Activated CD4-positive, alpha-beta T cell treated with anti-CD3 and anti-CD28 coated beads for 36 hours (primary cell): Measurements from ENCODE around the gene RELT. TPM values are rescaled to one million over a fixed set of nuclear protein-coding genes. Genes with fewer than 3 reads are reported as not detected.

Experiments
- ATAC-seq: fragments of 200-7000 bp; cut with Tn5 transposase; one replicate; pipeline ENCODE4 v1.10.0; 2021; ENCODE audit warnings: mild to moderate bottlenecking, moderate library complexity
- CTCF ChIA-PET: fragments of 350-600 bp; sonication (Branson Sonifier 250); formaldehyde crosslinking; loops from one replicate; lab custom pipeline; 2021; ENCODE audit warnings: antibody characterized with exemption; lab: Charles Lee
- POLR2A ChIA-PET: fragments of 350-600 bp; sonication (Branson Sonifier 250); formaldehyde crosslinking; loops from one replicate; lab custom pipeline; 2021; ENCODE audit warnings: antibody characterized with exemption, inconsistent platforms; lab: Charles Lee
- DNase-seq: peaks from one replicate; pipeline ENCODE4 v3.0.0-alpha.2; 2020
- H3K27ac Mint-ChIP-seq: one replicate; pipeline ENCODE4 v1.8.0; 2021; ENCODE audit warnings: mixed read lengths
- H3K27me3 Mint-ChIP-seq: one replicate; pipeline ENCODE4 v1.8.0; 2021; ENCODE audit warnings: mixed read lengths
- H3K36me3 Mint-ChIP-seq: one replicate; pipeline ENCODE4 v1.8.0; 2021; ENCODE audit warnings: low read depth, mixed read lengths
- H3K4me1 Mint-ChIP-seq: one replicate; pipeline ENCODE4 v1.8.0; 2021; ENCODE audit warnings: mixed read lengths
- H3K4me3 Mint-ChIP-seq: one replicate; pipeline ENCODE4 v1.8.0; 2021; ENCODE audit warnings: mild to moderate bottlenecking, moderate library complexity, mixed read lengths
- H3K9me3 Mint-ChIP-seq: one replicate; pipeline ENCODE4 v1.8.0; 2021; ENCODE audit warnings: low read depth, mixed read lengths
- intact Hi-C, 2 experiments: fragments of 100-400 bp; cut with DNase I in 1 of 2; cut with micrococcal nuclease in 1 of 2; formaldehyde crosslinking; loops; one replicate each; pipeline versions ENCODE4 v1.14.2 to v1.15.1; 2022 to 2024; cut with DNase I, micrococcal nuclease
- total RNA-seq, 2 experiments: library from RNA; stranded (reverse); gene quantifications; one replicate each; pipeline ENCODE4 v1.2.3, GENCODE V29; 2021

The RELT gene
- total RNA-seq, 2 experiments from 2014 or later, result 18.5 to 21.3 TPM

DNA sequence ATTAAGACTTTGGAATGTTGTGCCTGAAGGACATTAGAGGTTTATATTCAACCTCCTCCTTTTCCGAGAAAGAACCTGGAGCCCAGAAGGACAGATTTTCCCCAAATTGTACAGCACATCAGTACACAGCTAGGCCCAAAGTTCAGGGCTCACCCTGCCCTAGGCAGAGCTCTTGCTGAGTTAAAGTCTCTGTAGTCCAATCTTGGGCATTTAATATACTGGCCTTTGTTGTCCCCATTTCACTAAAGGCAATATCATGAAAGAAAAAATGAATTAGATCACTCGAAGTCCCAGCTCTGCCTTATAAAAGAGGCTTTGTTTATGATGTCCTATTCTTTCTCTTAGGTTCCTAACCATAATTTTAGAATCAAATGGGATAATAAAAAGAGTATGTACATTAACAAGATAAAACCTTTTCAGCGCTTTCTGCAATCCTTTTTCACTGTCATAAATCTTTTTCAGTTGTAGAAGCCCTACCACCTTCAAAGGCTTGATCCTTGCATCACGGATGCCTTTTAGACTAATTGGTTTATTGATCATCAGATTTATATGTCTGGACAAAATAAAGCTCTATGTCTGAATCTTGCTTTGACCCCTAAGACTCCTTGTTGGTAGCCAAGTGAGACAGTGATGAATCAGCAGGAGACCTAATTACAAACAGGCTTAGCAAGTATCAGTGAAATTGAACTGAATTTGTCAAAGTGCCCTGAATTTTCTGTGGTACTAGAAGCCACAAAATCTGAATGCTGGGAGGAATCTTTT, 39.8 kb downstream of the RELT start:
- H3K36me3 Mint-ChIP-seq, result peaks cover 9% of the 10 kb centered on the region
- CTCF ChIA-PET, result interaction anchor here (0.6 to 1.3 kb wide), 4 partner anchors 9 to 210 kb away, joined by 3 to 4 read pairs (median 4); no protein-coding TSS in a partner anchor
- H3K4me1 Mint-ChIP-seq, result peaks cover 4% of the 10 kb centered on the region
- DNase-seq, result no peak
- H3K4me3 Mint-ChIP-seq, result no peak overlapping the region
- POLR2A ChIA-PET, result no interaction called here
- H3K9me3 Mint-ChIP-seq, result no peaks in the 10 kb centered on the region
- intact Hi-C loops, result no loop called here
- H3K27ac Mint-ChIP-seq, result no peak overlapping the region
- ATAC-seq, result no peak
- H3K27me3 Mint-ChIP-seq, result no peaks in the 10 kb centered on the region

DNA sequence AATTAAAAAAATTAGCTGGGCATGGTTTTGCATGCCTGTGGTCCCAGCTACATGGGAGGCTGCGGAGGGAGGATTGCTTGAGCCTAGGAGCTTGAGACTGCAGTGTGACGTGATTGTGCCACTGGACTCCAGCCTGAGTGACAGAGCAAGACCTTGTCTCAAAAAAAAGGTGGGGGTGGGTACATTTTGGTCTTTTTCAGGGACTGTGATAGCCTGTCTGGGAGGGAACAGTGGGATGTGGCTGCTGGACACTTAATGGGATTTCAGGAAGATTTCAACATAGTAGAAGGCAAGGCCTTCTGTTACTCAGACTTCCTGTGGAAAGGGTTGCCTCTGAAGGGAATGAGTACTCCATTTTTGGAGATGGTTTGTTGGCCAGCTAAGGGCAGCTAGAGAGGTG, 40.6 kb downstream of the RELT start:
- ATAC-seq (no peak), DNase-seq (no peak)
- Mint-ChIP-seq H3K9me3 (no peaks in the 10 kb centered on the region), H3K27me3 (no peaks in the 10 kb centered on the region), H3K4me3 (no peak overlapping the region), H3K4me1 (peaks cover 4% of the 10 kb centered on the region), H3K36me3 (peaks cover 9% of the 10 kb centered on the region), H3K27ac (no peak overlapping the region)
- intact Hi-C loops, result no loop called here
- ChIA-PET POLR2A (no interaction called here), CTCF (interaction anchor here (0.8 to 1.3 kb wide), 2 partner anchors 9 to 209 kb away, joined by 3 to 4 read pairs; no protein-coding TSS in a partner anchor)

DNA sequence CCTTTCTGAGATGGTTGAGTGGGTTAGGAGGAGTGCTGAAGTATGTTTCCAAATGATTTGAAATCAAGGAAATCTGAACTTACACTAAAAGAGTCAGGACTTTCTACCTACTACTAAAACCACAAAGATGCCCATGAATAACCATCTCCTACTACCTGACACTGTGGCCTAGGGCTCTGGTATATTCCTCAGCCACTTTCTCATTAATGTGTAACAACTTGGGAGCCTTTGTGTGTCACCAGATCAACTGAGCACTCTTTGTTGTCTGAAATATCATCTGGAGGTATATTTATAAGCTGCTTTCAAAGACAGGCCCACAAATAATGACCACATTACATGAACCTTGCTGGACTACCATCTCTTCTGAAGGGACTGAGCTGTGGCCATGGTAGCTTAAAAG, 43.9 kb downstream of the RELT start:
- Mint-ChIP-seq H3K36me3 (peaks cover 9% of the 10 kb centered on the region), H3K27me3 (no peaks in the 10 kb centered on the region), H3K4me3 (no peak overlapping the region), H3K27ac (no peak overlapping the region), H3K9me3 (no peaks in the 10 kb centered on the region), H3K4me1 (peaks cover 2% of the 10 kb centered on the region)
- POLR2A ChIA-PET, result no interaction called here
- intact Hi-C loops, result no loop called here
- no peak for ATAC-seq
- DNase-seq, result no peak
- CTCF ChIA-PET, result interaction anchor here (1.0 to 1.2 kb wide), 2 partner anchors 10 to 68 kb away, joined by 3 read pairs; no protein-coding TSS in a partner anchor

DNA sequence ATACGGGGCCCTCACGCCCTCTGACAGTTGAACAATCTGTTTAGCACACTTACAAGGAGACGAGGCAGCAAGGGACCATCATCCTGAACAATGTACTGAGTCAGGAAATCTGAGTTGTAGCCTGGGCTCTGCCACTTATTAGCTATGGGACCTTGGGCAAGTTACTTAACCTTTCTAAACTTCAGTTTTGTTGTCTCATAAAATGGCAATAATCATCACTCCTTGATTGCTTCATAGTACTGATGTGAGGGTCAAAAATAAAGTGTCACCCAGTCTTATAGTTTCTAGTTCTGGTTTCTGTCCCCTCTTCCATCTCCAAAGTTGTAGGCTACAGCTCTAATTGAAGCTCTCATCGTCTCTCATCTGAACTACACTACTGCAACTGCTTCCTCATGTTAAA, 46.7 kb downstream of the RELT start:
- H3K4me3 Mint-ChIP-seq, result no peak overlapping the region
- H3K9me3 Mint-ChIP-seq, result no peaks in the 10 kb centered on the region
- H3K27ac Mint-ChIP-seq, result no peak overlapping the region
- ChIA-PET CTCF (interaction anchor here (0.6 to 1.2 kb wide), 4 partner anchors 9 to 196 kb away, joined by 3 to 4 read pairs (median 4); no protein-coding TSS in a partner anchor), POLR2A (no interaction called here)
- no peaks in the 10 kb centered on the region for H3K27me3 Mint-ChIP-seq
- peaks cover 7% of the 10 kb centered on the region for H3K36me3 Mint-ChIP-seq
- intact Hi-C loops, result no loop called here
- no peak for ATAC-seq
- peaks cover 1% of the 10 kb centered on the region for H3K4me1 Mint-ChIP-seq
- DNase-seq, result no peak

DNA sequence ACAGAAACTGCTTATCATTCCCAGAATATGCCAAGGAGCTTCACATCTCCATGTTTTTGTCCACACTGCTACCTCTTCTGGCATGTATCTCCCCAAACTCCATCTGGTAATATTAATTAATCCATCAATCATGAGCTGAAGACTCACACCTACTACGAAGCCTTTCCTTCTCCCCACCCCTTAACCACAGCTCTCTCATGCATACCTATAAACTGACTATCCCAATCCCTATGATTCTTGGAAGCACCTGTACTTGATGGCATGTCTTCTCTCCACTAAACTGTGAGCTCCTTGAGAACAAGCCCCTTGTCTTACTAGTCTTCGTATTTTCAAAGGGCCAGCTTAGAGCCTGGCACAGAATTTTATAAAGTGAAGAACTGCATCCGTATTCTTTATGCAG, 47.3 kb downstream of the RELT start:
- Mint-ChIP-seq H3K4me3 (no peak overlapping the region), H3K9me3 (no peaks in the 10 kb centered on the region), H3K27ac (no peak overlapping the region), H3K4me1 (peaks cover 6% of the 10 kb centered on the region), H3K27me3 (no peaks in the 10 kb centered on the region), H3K36me3 (peaks cover 2% of the 10 kb centered on the region)
- ChIA-PET CTCF (interaction anchor here (1.0 to 1.3 kb wide), 4 partner anchors 9 to 196 kb away, joined by 3 to 4 read pairs (median 4); no protein-coding TSS in a partner anchor), POLR2A (no interaction called here)
- ATAC-seq, result no peak
- no peak for DNase-seq
- intact Hi-C loops, result no loop called here

DNA sequence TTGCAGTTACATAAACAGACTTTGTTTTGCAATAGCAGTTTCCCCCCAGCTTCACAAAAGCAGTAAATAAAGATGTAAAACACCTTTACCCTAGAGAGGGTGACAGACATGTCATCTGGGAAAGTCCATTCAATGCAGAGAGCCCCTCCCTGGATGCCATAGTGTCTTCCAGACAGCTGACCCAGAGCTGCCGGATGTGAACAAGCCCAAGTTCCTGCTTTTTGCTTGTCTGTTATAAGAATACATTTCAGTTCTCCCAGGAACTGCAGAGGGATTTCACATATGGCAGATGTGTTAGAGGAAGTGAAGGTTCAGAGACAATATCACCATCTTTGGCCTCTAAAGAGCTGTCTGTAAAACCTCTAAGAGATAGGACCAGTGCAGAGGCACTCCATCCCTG, 48.9 kb downstream of the RELT start:
- no peaks in the 10 kb centered on the region for H3K9me3 Mint-ChIP-seq
- no peak overlapping the region for H3K4me3 Mint-ChIP-seq
- ChIA-PET POLR2A (interaction anchor here (0.6 kb wide), 1 partner anchor 160 kb away, joined by 3 read pairs; no protein-coding TSS in a partner anchor), CTCF (interaction anchor here (0.8 to 1.5 kb wide), 4 partner anchors 9 to 236 kb away, joined by 3 read pairs; no protein-coding TSS in a partner anchor)
- ATAC-seq (no peak), DNase-seq (no peak)
- peaks cover 11% of the 10 kb centered on the region for H3K4me1 Mint-ChIP-seq
- H3K27ac Mint-ChIP-seq, result no peak overlapping the region
- H3K36me3 Mint-ChIP-seq, result no peaks in the 10 kb centered on the region
- intact Hi-C loops, result no loop called here
- H3K27me3 Mint-ChIP-seq, result no peaks in the 10 kb centered on the region

DNA sequence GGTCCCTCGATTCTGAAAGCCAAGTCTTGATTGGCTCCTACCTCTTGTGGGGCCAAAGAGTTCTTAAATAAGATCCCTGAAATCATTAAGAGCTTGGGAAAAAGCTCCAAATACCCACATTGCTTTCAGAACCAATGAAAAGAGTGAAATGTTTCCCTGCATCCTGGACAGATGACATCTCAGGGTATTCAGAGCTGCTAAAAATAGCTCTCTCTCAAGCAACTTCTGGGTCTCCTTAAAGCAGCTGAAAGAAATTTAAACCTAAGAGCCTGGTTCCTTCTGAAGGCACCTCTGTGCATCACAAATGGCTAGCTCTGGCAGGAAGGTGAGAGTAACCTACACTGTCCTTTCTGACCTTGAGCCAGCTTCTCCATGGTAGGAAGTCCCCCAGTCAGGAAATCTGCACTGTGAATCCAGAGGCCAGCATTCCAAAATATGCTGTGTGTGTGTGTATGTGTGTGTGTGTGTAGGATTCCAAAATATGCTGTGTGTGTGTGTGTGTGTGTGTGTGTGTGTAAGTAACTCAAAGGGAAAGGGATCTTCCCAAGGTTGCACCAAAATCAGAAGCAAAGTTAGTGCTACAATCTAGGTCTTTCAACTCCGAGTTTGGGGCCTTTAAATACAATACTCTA, 50.1 kb downstream of the RELT start:
- no peak overlapping the region for H3K4me3 Mint-ChIP-seq
- DNase-seq, result no peak
- no peaks in the 10 kb centered on the region for H3K27me3 Mint-ChIP-seq
- H3K9me3 Mint-ChIP-seq, result no peaks in the 10 kb centered on the region
- no peak for ATAC-seq
- POLR2A ChIA-PET, result no interaction called here
- no peaks in the 10 kb centered on the region for H3K36me3 Mint-ChIP-seq
- H3K27ac Mint-ChIP-seq, result no peak overlapping the region
- H3K4me1 Mint-ChIP-seq, result peaks cover 11% of the 10 kb centered on the region
- CTCF ChIA-PET, result interaction anchor here (0.6 to 1.5 kb wide), 5 partner anchors 8 to 235 kb away, joined by 3 read pairs; no protein-coding TSS in a partner anchor
- intact Hi-C loops, result no loop called here

DNA sequence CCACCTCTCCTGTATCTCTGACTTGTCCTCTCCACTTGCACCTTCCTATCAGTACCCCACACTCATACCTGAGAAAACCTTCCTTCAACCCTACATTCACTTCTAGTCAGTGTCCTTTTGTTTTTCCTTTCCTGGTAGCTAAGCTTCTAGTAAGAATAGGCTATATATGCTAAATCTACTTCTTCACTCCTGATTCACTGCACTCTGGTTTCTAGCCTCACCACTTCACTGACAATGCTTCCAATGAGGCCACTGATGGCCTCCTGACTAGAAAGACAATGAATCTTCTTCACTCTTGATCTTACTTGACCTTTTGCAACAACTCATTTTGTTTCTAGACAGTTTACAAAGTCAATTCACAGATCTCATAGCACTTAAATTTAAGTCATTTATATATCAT, 52.0 kb downstream of the RELT start:
- Mint-ChIP-seq H3K36me3 (no peaks in the 10 kb centered on the region), H3K9me3 (no peaks in the 10 kb centered on the region), H3K4me1 (peaks cover 11% of the 10 kb centered on the region), H3K27ac (peak overlapping the region; percentile 14), H3K27me3 (no peaks in the 10 kb centered on the region), H3K4me3 (no peak overlapping the region)
- ATAC-seq (peak; percentile 85), DNase-seq (peak; percentile 23)
- ChIA-PET POLR2A (no interaction called here), CTCF (interaction anchor here (1.0 to 1.5 kb wide), 2 partner anchors 10 to 122 kb away, joined by 3 to 7 read pairs; no protein-coding TSS in a partner anchor)
- intact Hi-C loops, result no loop called here

DNA sequence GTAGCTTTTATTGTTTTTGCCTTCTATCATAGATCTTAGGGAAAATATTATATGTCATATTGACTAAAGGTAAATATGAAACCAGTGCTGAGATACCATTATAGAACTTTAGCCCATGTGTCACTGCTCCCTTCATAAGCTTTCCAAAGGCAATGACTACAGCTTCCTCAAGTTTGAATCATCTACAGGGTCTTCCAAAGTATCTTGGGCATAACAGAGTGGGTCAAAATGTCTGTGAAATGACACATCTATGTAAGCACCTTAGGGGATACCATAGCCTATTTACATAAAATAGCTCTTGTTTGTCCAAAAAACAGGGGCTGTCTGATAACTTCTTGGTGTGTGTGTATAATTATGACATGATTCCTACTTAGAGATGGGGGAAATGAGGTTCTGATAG, 52.5 kb downstream of the RELT start:
- DNase-seq (no peak), ATAC-seq (peak; percentile 31)
- ChIA-PET CTCF (interaction anchor here (0.7 to 1.5 kb wide), 3 partner anchors 10 to 122 kb away, joined by 3 to 7 read pairs (median 3); no protein-coding TSS in a partner anchor), POLR2A (no interaction called here)
- no peak overlapping the region for H3K27ac Mint-ChIP-seq
- intact Hi-C loops, result no loop called here
- H3K27me3 Mint-ChIP-seq, result no peaks in the 10 kb centered on the region
- H3K9me3 Mint-ChIP-seq, result no peaks in the 10 kb centered on the region
- H3K4me1 Mint-ChIP-seq, result peaks cover 11% of the 10 kb centered on the region
- H3K4me3 Mint-ChIP-seq, result no peak overlapping the region
- no peaks in the 10 kb centered on the region for H3K36me3 Mint-ChIP-seq

DNA sequence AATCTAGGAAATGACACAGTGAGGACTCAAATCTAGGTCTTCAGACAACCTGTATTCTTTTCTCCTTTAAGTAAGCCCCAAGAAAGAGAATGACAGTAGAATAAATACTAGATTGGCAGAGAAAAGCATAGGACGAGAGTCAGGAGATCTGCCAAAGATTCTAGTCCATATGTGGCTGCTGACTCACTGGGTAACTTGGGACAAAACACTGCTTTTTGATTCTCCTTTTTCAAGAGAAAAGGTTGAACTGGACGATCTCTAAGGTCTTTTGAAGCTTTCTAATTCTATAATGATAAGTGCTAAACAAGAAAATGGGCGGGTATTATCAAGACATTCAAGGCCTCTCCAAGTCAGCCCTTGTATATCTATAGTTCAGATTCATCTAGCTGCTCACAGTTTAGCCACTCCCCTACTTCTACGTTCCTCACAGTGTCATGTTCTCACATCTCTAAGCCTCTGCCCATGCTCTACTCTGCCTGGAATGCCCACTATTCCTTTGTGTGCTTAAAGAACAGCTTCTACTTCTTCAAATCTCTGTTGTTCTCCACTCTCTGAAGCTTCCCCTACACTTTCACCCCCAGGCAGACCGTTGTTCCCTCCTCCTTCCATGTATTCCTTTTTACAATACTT, 53.0 kb downstream of the RELT start:
- no peak for DNase-seq
- intact Hi-C loops, result no loop called here
- Mint-ChIP-seq H3K4me1 (peaks cover 11% of the 10 kb centered on the region), H3K9me3 (no peaks in the 10 kb centered on the region), H3K27me3 (no peaks in the 10 kb centered on the region), H3K4me3 (no peak overlapping the region), H3K27ac (no peak overlapping the region), H3K36me3 (peaks cover 2% of the 10 kb centered on the region)
- POLR2A ChIA-PET, result interaction anchor here (0.6 kb wide), 1 partner anchor 32 kb away, joined by 5 read pairs; no protein-coding TSS in a partner anchor
- CTCF ChIA-PET, result interaction anchor here (0.7 to 1.1 kb wide), 4 partner anchors 21 to 123 kb away, joined by 3 read pairs; no protein-coding TSS in a partner anchor
- ATAC-seq, result no peak

DNA sequence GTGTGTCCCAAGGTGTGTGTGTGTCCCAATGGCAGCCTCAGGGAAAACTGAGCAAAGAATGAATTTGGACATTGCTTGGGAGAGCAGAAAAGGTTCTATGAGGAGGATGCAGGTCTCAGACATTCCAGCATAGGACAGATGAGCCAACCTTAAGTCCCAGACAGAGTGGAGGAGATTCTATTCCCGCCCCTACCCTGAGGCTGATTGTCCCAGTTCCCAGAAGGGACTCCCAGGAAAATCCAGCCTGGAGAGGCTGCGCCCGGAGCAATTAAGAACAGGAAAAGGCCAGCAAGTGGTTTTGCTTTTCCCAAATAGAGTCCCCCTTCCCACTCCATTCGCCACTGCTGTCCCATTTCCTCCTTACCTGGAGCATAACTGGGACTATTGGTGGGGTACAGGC, 54.1 kb downstream of the RELT start:
- Mint-ChIP-seq H3K4me3 (no peak overlapping the region), H3K27ac (no peak overlapping the region), H3K27me3 (no peaks in the 10 kb centered on the region), H3K9me3 (no peaks in the 10 kb centered on the region), H3K4me1 (peaks cover 11% of the 10 kb centered on the region), H3K36me3 (peaks cover 2% of the 10 kb centered on the region)
- DNase-seq (no peak), ATAC-seq (no peak)
- intact Hi-C loops, result no loop called here
- CTCF ChIA-PET, result interaction anchor here (1.1 kb wide), 2 partner anchors 20 to 37 kb away, joined by 3 read pairs; no protein-coding TSS in a partner anchor
- POLR2A ChIA-PET, result no interaction called here
